COLO668 (cell line): Measurements from ENCODE around the gene DPH7.
"Not testable (repeated sequence)": the region's sequence is repeated elsewhere in the genome, so short reads cannot be mapped to it uniquely, and the experiment has no call there.

Source experiments
- DNase-seq: peaks from one replicate; lab custom pipeline; 2025; ENCODE audit not compliant: unreplicated experiment; lab: John Stamatoyannopoulos, UW

DPH7 gene

DNA sequence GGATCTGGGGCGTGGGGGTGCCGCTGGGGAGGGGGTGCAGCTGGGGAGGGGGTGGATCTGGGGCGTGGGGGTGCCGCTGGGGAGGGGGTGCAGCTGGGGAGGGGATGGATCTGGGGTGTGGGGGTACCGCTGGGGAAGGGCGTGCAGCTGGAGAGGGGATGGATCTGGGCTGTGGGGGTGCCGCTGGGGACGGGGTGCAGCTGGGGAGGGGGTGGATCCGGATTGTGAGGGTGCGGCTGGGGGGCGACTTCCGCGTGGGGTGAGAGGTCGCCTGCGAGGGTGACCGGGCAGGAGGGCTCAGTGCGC lies 27.8 kb downstream of the DPH7 start:
- not testable (repeated sequence) for DNase-seq

DNA sequence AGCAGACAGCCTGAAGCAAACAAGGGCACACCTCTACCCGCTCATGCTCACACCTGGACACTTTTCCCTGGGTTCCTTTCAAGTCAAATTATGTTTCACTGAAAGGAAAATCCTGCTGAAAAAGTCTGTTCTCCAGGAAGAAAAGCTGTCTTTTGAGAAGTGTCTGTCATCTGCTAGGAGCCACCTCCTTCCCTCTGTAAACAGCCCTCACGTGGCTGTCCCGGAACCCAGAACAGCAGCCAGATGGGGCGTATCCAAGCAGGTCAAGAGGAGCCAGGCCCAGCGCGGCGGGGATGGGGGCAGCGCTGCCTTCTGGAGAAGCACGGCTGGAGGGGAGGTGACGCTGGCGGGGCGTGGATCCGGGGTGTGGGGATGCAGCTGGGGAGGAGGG lies 28.5 kb downstream of the DPH7 start, which contains the start of gene PNPLA7:
PNPLA7 (minus strand) TSS at position 172 of the 391 bp plus-strand sequence. CDS start 205 bp downstream, outside the sequence.
- DNase-seq: peak; percentile 88

GRCh38 chr9:137547687-137548543 lies 30.8 kb downstream of the DPH7 start:
- DNase-seq: no peak

DNA sequence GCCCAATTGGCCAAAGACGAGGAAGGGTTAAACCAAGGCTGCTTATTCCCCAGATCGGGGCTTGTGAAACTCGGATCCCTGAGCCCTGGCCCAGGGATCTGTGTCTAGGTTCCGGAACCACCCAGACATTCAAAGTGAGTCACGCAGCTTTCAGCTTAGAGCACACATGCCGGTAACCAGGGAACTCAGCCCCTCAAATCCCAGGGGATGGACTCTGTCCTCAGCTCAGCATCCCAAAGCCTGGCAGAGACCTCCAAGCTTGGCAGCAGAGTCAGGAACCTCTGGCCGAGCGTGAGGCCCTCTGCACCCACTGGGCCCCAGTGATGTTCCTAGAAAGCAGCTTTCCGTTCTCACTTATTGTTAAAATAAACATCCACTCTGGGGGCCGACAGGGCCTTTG lies 33.6 kb downstream of the DPH7 start:
- DNase-seq: no peak

- DNase-seq: no peak
Measured at GRCh38 chr9:137544176-137544760, 34.5 kb downstream of the DPH7 start.

- DNase-seq: no peak
Measured at GRCh38 chr9:137543237-137543963, 35.3 kb downstream of the DPH7 start.

GRCh38 chr9:137542486-137542885 lies 36.2 kb downstream of the DPH7 start:
- DNase-seq: no peak

DNA sequence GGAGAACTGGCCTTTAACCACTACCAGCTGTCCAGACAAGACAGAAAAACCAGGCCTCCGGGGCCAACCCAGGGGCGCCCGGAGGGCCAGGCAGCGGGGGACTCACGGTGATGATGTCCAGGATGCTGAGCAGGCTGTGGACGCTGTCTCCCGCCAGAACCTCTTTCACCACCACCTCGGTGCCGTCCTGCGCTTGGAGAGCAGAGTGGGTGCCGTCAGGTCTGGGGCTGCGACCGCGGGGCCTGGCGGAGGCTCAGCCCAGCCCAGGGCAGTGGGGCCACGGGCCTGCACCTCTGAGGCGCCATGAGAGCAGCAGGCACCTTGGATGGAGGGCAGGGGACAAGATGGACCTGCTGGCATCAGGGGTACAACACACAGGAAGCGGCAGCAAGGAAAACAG lies 38.2 kb downstream of the DPH7 start:
- no peak for DNase-seq

DNA sequence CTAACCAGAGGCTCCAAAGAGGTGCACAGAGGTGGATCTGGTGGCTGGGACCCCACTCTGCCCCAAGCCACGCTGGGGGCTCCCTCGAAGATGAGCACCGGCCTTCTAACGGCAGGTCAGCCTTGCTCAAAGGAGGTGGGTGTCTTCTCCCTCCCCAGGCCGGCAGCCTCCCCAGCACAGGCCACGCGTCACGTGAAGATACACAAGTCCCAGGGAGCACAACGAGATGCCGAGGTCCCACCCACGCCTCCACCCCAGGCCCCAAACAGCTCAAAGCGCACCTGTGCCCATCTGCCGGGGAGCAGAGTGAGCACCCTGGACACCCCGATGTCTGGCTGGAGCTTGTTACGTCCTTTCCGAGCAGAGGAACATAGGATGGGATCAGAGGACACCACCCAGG lies 40.7 kb downstream of the DPH7 start:
- no peak for DNase-seq

GRCh38 chr9:137536594-137537131 lies 42.1 kb downstream of the DPH7 start:
- not testable (repeated sequence) for DNase-seq

DNA sequence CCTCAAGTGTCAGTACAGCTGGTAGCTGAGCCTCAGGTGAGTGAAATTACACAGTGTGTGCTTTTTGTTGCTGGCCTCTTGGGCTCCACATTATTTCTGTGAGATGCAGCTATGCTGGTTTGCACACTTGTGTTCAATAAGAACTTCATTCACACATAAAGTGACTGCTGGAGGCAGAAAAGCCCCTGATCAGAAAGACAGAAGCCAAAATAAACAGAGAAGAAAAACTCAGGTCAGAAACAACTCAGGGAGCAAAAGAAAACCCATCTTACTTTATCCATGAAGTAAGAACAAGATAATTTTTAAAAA lies 43.7 kb downstream of the DPH7 start:
- no peak for DNase-seq

- peak; percentile 57 for DNase-seq
Measured at GRCh38 chr9:137534256-137535119, 44.2 kb downstream of the DPH7 start.

- not testable (repeated sequence) for DNase-seq
Measured at GRCh38 chr9:137532891-137533468, 45.7 kb downstream of the DPH7 start.

DNA sequence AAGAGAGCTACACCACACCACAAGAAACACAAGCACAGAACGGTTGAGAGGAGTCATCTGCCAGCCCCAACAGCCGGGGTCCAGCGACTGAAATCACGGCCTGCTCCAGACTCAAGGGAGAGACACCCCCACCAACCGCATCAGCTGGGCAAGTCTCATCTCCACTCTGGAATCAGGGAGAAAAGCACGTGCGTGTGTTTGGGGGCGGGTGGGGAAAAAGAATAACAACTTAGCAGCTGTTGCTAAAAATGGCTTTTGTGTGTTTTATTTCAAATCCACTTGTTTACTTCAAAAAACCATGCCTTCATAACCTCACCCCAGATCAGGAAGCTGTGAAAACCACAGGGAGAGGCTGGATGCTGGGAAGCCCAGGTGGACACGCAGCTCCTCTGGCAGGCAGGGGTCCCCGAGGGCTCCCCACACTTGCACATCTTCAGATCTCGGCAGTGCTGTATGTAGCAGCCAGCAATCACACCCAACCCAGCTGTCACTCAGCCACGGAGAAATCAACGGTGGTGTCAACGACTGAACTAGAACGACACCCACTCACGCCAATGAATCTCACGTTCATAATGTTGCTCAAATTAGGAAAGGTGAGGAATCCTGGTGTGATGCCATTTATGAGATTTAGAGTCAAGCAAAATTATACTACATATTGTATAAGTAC lies 47.5 kb downstream of the DPH7 start:
- no peak for DNase-seq

- DNase-seq: no peak
Measured at GRCh38 chr9:137530331-137530730, 48.4 kb downstream of the DPH7 start.

DNA sequence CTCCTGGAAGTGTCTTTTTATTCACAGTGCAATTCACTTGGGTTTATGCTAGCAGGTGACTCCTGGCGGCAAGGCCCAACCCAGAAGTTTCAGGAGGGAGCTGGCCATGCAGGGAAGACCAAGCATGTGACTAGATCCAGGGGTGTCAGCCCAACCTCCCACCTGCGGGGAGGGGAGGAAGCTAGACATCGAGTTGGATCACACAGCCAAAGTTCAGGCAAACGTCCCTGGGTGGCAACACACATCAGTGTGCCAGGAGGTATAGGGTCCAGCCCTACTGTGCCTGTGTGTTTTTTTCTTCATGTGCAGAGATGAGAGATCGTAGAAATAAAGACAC lies 53.8 kb downstream of the DPH7 start:
- DNase-seq: no peak

DNA sequence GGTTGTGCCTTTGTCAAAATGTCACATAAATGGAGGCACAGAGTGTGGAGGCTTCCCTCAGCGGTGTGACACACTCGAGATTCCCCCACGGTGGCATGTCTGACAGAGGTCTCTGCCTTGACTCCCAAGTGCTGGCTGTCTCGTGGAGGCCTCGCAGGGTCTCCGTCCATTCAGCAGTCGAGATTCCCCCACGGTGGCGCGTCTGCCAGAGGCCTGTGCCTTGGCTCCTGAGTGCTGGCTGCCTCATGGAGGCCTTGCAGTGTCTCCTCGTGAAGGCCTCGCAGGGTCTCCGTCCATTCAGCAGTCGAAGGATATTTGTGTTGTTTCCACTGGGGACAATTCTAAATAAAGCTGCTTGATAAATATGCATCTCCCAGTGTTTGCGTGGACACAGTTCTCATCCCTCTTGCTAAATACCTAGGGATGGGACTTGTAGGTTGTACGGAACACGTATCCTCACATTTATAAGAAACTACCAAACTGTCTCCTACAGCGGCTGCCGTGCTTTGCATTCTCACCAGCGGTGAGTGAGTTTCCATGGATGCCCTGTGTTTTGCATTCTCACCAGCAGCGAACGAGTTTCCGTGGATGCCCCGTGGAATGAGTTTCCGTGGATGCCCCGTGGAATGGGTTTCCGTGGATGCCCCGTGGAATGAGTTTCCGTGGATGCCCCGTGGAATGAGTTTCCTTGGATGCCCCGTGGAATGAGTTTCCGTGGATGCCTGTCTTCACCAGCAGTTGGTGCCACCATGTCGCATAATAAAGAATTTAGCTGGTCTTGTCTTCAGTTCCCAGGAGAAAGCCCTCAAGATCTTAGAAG lies 54.4 kb downstream of the DPH7 start:
- DNase-seq: no peak

GRCh38 chr9:137522746-137523455 lies 55.8 kb downstream of the DPH7 start:
- DNase-seq: no peak
